K562 (cell line): ENCODE measurements around the gene MPV17L2. TPM values are rescaled to one million over a fixed set of nuclear protein-coding genes. Genes with fewer than 3 reads are reported as not detected.
A peak's percentile ranks its signal among the peaks of the same experiment; 100 is the strongest.

Source experiments
- BRD9 ChIP-seq: fragments of 450-650 bp; IDR thresholded peaks from 2 replicates; pipeline ENCODE4 v1.6.1; 2018; ENCODE audit warnings: low read depth; ENCODE audit not compliant: partially characterized antibody
- CBX1 ChIP-seq: sonication (generic); IDR thresholded peaks from 2 replicates; pipeline ENCODE4 v1.6.1; 2016; ENCODE audit warnings: antibody characterized with exemption, low read depth, mild to moderate bottlenecking
- CBX3 ChIP-seq, 2 experiments: IDR thresholded peaks; 1 replicate in 1 of 2; 2 replicates in 1 of 2; pipeline ENCODE4 v1.6.1; 2012; ENCODE audit warnings: inconsistent platforms in 2 of 2, low read length in 2 of 2, borderline replicate concordance in 1 of 2, control low read depth in 1 of 2
- CBX8 ChIP-seq: fragments of 200-600 bp; sonication (generic); IDR thresholded peaks from 2 replicates; pipeline ENCODE4 v1.6.1; 2012; ENCODE audit warnings: borderline replicate concordance, mixed run types, low read depth, mild to moderate bottlenecking, moderate library complexity, mixed read lengths, low read length, control low read depth, inconsistent platforms; ENCODE audit not compliant: poor library complexity, severe bottlenecking; ENCODE audit errors: extremely low read depth
- HEY1 ChIP-seq: fragments of 250-450 bp; sonication (Bioruptor Pico); IDR thresholded peaks from 2 replicates; pipeline ENCODE4 v1.5.0; 2020; ENCODE audit warnings: mild to moderate bottlenecking, moderate library complexity, borderline replicate concordance
- KAT7 ChIP-seq: sonication (generic); formaldehyde crosslinking; IDR thresholded peaks from 2 replicates; pipeline ENCODE4 v1.8.0; 2022; ENCODE audit warnings: missing genetic modification reagents, mild to moderate bottlenecking, borderline replicate concordance
- KLF10 ChIP-seq: fragments of 250-450 bp; sonication (Bioruptor Pico); IDR thresholded peaks from 2 replicates; pipeline ENCODE4 v1.6.1; 2021; ENCODE audit warnings: matching md5 sums
- MEIS2 ChIP-seq: fragments of 450-650 bp; IDR thresholded peaks from 2 replicates; pipeline ENCODE4 v1.6.1; 2014; ENCODE audit warnings: mild to moderate bottlenecking; ENCODE audit not compliant: partially characterized antibody
- NRF1 ChIP-seq, 2 experiments: fragments of 450-650 bp; IDR thresholded peaks in 1 of 2; conservative IDR thresholded peaks in 1 of 2; 2 replicates each; pipeline ENCODE4 v1.6.1; 2014; ENCODE audit warnings: mild to moderate bottlenecking in 2 of 2
- POLR2B ChIP-seq: fragments of 450-650 bp; IDR thresholded peaks from 2 replicates; pipeline ENCODE4 v1.6.1; 2018; ENCODE audit warnings: low read depth; ENCODE audit not compliant: partially characterized antibody
- PPARD ChIP-seq: fragments of 250-450 bp; sonication (Bioruptor Pico); IDR thresholded peaks from 2 replicates; pipeline ENCODE4 v1.8.0; 2022; ENCODE audit warnings: inconsistent platforms, mild to moderate bottlenecking, moderate library complexity
- TFE3 ChIP-seq: fragments of 450-650 bp; formaldehyde crosslinking; IDR thresholded peaks from 2 replicates; pipeline ENCODE4 v1.4.0; 2020; ENCODE audit warnings: mild to moderate bottlenecking, mixed read lengths
- THRA ChIP-seq: fragments of 450-650 bp; IDR thresholded peaks from 2 replicates; pipeline ENCODE4 v1.6.1; 2017; ENCODE audit warnings: mild to moderate bottlenecking, moderate library complexity
- ZBTB7A ChIP-seq: IDR thresholded peaks from 2 replicates; pipeline ENCODE4 v1.6.1; 2011; ENCODE audit warnings: low read depth, mild to moderate bottlenecking, low read length, moderate library complexity, borderline replicate concordance; ENCODE audit not compliant: control insufficient read depth
- ZNF224 ChIP-seq: sonication (generic); formaldehyde crosslinking; IDR thresholded peaks from 2 replicates; pipeline ENCODE4 v1.8.0; 2022; ENCODE audit warnings: mild to moderate bottlenecking, missing genetic modification reagents
- ZNF347 ChIP-seq: fragments of 450-650 bp; formaldehyde crosslinking; IDR thresholded peaks from 2 replicates; pipeline ENCODE4 v1.4.0; 2020; ENCODE audit warnings: low read depth, mild to moderate bottlenecking, moderate library complexity
- ZNF75A ChIP-seq: fragments of 450-650 bp; formaldehyde crosslinking; IDR thresholded peaks from 2 replicates; pipeline ENCODE4 v1.4.0; 2020; ENCODE audit warnings: mild to moderate bottlenecking
- polyA plus RNA-seq, 8 experiments: library from polyadenylated mRNA; depleted of rRNA in 4 of 8; stranded (reverse) in 5 of 8; unstranded in 3 of 8; fragments of >200 nt; fragmentation: Nextera tagmentation in 2 of 8; fragmentation: Illumina TruSeq in 1 of 8; extraction: Ambion mirVana in 2 of 8; extraction: Trizol in 1 of 8; gene quantifications; 2 replicates each; pipeline versions ENCODE4 v1.2.1 to v1.2.3, GENCODE V29; 2011 to 2014; ENCODE audit warnings: inconsistent platforms in 1 of 8, missing spikeins in 1 of 8
- total RNA-seq, 7 experiments: library from RNA; depleted of rRNA in 6 of 7; stranded (reverse); fragments of >200 nt in 6 of 7; fragmentation: Illumina TruSeq in 2 of 7; extraction: Trizol in 2 of 7; gene quantifications; 2 replicates each; pipeline versions ENCODE4 v1.2.1 to v1.2.3, GENCODE V29; 2011 to 2021; ENCODE audit warnings: low replicate concordance in 1 of 7
- TF ChIP-seq, protein P1 (sequence below): fragments of 200-800 bp; sonication (Bioruptor generic); IDR thresholded peaks from 2 replicates; pipeline ENCODE4 v1.6.1; 2017; ENCODE audit warnings: missing genetic modification characterization, missing compliant biosample characterization
- TF ChIP-seq, protein P2 (sequence below): fragments of 450-650 bp; IDR thresholded peaks from 2 replicates; pipeline ENCODE4 v1.6.1; 2017; ENCODE audit warnings: antibody characterized with exemption

Gene MPV17L2
- total and polyA plus RNA-seq, 9 of the 15 experiments (the other 6 are each of a cell fraction or from before 2014, with no cell fraction given), result 10.6 to 60.2 (median 28.5) TPM

DNA sequence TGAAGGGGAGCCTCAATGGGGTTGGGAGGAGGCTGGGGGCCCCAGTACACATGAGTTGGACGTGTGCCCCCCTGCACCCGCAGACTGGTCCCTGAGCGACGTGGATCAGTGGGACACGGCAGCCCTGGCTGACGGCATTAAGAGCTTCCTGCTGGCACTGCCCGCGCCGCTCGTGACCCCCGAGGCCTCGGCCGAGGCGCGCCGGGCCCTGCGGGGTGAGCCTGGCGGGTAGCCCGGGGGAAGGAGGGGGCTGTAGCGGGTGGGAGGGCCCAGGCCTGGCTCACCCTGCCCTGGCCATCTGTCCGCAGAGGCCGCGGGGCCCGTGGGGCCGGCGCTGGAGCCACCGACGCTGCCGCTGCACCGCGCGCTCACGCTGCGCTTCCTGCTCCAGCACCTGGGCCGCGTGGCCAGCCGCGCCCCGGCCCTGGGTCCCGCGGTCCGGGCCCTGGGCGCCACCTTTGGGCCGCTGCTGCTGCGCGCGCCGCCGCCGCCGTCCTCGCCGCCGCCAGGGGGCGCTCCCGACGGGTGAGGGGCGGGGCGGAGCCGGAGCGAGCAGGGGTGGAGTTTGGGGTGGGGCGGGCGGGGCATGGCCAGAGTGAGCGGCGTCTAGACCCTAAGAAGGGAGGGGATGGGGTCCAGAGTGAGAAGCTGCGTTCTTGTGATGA lies 31.9 kb upstream of the MPV17L2 start (continued):
- no peak for TF ChIP-seq POLR2B
- TF ChIP-seq KLF10 (CRISPR knock-in tag), result no peak
- TF ChIP-seq HEY1 (CRISPR knock-in tag), result no peak
- TF ChIP-seq PPARD (CRISPR knock-in tag), result no peak
- no peak for TF ChIP-seq ZNF224
- no peak for TF ChIP-seq CBX3 (IDR thresholded peaks at IDR 0.05; ENCODE audit: borderline replicate concordance in 1 of 2, low read length in 2 of 2)
- no peak for TF ChIP-seq CBX8
- TF ChIP-seq, protein P1, sequence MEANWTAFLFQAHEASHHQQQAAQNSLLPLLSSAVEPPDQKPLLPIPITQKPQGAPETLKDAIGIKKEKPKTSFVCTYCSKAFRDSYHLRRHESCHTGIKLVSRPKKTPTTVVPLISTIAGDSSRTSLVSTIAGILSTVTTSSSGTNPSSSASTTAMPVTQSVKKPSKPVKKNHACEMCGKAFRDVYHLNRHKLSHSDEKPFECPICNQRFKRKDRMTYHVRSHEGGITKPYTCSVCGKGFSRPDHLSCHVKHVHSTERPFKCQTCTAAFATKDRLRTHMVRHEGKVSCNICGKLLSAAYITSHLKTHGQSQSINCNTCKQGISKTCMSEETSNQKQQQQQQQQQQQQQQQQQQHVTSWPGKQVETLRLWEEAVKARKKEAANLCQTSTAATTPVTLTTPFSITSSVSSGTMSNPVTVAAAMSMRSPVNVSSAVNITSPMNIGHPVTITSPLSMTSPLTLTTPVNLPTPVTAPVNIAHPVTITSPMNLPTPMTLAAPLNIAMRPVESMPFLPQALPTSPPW (CRISPR knock-in tag), result peak; percentile 78
- no peak for TF ChIP-seq THRA
- no peak for TF ChIP-seq ZNF75A (CRISPR knock-in tag)
- TF ChIP-seq BRD9, result no peak
- TF ChIP-seq KAT7 (CRISPR knock-in tag), result no peak
- TF ChIP-seq ZNF347, result no peak
- no peak for TF ChIP-seq TFE3 (CRISPR knock-in tag)
- TF ChIP-seq NRF1 (conservative IDR thresholded peaks at IDR 0.05 in 1 of 2, IDR thresholded peaks at IDR 0.05 in 1 of 2), result no peak
- TF ChIP-seq ZBTB7A, result peak; percentile 58; the same call in 1 of the 2 replicates
- no peak for TF ChIP-seq MEIS2
- TF ChIP-seq CBX1, result no peak
- TF ChIP-seq, protein P2, sequence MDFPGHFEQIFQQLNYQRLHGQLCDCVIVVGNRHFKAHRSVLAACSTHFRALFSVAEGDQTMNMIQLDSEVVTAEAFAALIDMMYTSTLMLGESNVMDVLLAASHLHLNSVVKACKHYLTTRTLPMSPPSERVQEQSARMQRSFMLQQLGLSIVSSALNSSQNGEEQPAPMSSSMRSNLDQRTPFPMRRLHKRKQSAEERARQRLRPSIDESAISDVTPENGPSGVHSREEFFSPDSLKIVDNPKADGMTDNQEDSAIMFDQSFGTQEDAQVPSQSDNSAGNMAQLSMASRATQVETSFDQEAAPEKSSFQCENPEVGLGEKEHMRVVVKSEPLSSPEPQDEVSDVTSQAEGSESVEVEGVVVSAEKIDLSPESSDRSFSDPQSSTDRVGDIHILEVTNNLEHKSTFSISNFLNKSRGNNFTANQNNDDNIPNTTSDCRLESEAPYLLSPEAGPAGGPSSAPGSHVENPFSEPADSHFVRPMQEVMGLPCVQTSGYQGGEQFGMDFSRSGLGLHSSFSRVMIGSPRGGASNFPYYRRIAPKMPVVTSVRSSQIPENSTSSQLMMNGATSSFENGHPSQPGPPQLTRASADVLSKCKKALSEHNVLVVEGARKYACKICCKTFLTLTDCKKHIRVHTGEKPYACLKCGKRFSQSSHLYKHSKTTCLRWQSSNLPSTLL, result no peak
